Activated CD4-positive, alpha-beta T cell treated with anti-CD3 and anti-CD28 coated beads, Interleukin-2, Interleukin-4, amounts not matched to agents 100 ng/mL and 50 ng/mL, durations not matched to agents 16 hours and 8 hours (primary cell): Measurements from ENCODE around the gene C5orf47.
A peak's percentile ranks its signal among the peaks of the same experiment; 100 is the strongest.

ENCODE experiments used
- DNase-seq: peaks from one replicate; pipeline ENCODE4 v3.0.0-alpha.2; 2020; ENCODE audit warnings: low spot score

Gene C5orf47

DNA sequence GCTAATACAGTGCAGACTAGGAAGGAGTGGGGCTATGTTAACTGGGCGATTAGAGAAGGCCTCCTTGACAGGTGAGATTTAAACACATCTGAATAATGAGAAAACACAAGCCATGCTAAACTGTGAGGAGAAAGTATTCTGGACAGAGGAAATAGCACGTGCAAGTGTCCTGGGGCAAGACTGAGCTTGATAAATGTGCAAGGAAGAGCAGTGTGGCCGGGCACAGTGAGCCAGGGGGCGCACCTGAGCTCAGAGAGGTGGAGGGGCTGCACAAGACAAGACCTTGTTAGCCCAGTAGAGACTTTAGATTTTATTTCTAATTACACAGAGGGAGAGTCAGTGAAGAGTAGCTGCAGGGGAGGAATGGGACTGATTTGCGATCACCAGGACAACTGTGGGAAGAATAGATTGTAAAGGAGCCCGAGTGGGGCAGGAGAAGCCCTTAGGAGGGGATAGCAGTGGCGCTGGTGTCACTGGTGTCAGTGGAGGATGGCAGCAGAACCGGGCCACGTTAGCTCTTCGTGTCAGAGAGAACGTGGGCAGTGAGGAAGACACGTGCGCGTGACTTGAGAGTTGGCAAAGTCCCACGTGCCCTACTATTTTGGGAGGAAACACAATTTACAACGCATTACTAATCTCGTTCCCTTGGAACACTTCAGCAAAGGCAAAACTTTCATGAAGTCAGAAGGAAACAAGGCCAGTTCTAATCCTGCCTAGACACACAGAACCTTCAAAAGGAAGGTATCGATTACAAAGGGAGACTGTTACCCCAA, 17.9 kb upstream of the C5orf47 start:
- DNase-seq = no peak

DNA sequence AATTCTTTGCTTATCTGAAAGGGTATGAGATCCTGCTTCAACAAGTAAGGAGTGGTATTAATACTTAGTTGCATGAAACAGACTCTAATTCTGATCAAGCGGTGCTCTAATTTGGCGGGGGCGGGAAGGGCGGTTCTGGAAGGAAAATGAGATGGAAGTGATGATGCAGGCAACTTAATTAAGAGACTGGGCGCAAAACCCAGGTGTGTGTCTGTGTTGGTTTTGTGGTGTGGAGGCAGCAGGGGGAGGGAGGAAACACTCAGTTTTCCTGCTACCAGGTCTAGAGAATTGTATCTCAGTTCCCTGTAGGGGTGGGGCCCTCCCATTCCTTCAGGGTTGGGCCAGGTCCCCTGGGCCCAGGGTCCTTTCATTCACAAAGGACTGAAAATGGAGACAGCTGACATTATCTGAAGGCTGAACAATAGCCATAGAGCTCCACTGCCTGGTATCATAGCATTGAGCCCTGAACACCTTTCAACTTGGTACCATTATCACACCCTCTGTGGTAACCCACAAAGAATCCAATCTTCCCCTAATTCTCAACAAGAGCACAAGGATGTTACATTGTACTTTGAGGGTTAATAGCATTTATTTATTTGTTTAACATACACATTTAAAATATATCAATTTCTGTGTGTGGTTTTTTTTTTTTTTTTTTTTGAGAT, 17.2 kb upstream of the C5orf47 start:
- DNase-seq = no peak

DNA sequence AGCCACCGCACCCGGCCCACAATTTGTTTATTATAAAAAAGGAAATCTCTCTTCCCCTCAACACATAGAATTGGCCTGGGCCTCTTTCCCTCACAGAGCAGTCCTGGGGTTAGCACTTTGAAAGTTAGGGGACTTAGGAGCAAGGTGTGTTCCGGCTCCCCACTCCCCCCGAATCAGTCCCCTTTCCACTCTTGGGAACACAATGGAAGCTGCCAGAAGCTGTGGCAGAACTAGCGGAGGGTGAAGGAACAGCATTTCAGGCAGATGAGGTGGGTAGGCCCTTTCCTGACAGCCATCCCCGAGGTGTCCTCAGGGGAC, 16.4 kb upstream of the C5orf47 start:
- DNase-seq = no peak

DNA sequence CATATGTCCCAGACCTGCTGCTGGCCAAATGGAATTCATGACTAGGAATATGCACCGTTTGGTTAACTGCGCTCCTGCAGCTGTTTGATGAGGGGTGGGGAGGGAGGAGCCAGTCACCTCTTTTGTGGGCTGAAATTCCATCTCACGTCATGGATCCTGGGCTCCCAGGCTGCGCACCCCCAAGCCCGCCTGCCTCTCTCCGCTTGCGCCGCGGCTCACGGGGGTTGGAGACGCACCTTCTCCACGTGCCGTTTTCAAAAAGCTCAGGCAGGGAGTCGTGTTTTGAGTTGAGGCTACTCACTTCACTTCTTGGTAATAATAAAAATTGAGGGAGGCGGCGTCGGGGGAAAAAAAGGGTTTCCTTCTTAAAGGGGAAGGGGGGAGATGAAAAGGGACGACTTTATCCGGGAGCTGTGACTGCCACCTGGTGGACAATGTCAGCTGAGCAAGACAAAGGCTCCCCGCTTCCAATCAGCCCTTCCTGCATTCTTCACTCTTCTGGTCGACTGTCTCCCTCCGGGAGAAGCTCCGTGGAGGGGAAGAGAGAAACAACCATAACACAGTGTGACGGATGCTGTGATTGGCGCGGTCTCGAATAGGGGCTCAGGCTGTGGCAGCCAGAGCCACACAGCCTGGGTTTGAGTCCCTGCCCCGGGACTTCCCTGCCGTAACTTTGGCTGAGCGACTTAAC, 15.9 kb upstream of the C5orf47 start:
- DNase-seq = peak; percentile 72

DNA sequence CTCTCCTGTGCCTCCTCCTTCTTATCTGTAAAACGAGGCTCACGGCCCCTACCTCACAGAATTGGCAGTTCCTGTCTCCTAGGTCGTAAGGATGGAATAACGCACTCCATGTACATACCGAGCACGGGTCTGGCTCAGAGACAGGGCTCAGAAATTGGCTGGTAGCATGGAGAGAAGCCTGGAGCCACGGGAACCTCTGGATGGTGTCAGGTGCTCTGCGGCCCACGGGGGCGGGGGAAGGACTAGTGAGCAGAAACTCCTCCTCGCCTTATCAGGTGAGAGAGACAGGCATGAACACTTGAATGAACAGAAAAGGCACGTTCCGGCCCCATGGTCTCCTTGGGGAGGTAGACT, 15.4 kb upstream of the C5orf47 start:
- DNase-seq = no peak

DNA sequence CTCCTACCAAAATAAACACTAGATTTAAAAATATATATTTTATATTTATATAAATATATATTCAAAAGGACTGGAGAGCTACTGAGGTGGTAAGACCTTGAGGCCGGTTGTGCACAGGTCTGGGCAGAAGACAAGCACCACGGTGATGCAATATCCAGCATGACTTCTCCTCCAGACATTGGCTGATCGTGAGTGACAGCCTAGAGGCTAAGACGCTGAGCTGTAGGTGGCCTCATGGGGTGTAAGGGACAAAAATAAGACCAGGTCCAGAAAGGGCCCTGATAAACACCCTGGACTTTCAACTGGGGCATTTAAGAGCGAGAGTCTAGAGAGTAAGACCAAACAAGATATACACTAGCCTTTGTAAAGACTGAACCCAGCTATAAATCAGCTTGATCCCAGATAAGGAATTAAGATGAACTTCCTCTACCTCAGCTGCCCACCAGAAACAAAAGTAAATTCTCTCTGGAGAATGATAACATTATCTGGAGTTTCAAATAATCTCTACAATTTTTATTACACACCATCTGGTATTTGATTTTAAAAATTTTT, 14.2 kb upstream of the C5orf47 start:
- no peak for DNase-seq

DNA sequence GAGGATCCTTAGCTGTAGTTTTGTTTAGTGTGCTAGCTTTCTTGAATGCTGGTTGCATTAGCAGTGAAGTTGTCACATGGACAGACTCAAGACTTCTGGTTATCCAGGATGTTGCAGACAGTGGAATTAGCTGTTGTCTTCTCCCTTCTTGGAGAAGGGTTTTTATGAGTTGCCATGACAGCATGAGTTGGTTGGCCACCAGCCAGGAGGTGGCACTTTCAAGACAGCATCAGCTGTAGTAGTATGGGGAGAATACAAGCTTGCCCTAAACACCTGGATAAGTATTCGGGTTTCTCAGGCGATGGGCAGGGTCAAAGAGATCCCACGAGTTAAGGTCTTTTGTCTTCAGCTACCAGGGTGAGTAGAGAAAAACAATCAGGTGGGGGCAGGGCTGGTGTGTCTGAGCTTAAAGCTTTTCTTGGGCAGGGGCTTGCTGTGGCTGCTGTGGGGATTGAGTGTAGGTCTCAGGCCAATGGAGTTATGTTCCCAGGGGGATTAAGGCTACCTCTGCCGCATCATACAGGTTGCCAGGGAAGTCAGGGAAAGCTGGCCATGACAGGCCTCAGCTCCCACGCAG, 7.7 kb upstream of the C5orf47 start:
- DNase-seq = no peak

DNA sequence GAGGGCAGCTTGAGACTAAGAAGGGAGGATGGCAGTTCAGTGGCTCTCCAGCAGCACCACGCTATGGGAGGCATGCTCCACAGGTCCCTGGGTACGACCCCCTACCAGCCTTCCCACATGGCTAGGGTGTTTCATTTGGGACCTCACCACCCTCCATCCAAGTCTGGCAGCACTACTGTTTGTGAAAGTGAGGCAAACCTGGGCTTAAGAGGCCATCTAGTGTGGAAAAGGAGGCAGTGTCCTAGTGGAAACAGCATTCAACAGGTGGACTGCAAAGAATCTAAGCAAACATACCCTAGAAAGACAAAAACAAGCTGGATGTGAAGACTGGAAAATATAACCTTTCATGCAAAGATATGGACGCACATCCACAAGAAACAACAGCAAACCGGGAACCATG, 4.8 kb upstream of the C5orf47 start:
- no peak for DNase-seq

DNA sequence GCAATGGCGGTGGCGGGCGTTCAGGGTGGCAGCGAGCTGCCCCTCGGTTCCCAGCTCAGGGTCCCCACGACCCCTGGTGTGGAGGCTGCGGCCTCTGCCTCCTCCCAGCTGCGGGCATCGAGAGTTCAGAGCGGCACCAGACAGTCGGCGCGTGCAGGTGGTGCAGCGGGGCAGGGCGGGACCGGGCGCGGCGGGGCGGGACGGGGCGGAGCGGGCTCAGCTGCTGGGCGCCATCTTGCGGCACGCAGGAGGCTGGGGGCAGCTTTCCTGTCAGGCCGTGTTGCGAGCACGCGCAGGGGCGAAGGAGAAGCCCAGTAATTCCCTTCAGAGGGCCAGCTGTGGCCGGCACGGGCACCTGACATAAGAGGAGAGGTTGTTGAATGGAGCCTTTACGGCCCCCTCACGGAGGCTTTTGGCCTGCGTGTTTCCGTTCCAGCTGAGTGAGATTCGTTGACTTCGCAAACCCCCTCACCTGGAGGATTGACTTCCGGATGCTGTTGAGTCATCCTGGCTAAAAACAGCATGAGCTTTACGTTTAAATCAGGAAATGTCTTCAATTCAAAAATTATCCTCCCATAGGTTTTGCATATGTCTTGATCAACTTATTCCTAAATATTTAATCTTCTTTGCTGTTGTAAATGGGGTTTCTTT, 587 bp downstream of the C5orf47 start:
- no peak for DNase-seq

DNA sequence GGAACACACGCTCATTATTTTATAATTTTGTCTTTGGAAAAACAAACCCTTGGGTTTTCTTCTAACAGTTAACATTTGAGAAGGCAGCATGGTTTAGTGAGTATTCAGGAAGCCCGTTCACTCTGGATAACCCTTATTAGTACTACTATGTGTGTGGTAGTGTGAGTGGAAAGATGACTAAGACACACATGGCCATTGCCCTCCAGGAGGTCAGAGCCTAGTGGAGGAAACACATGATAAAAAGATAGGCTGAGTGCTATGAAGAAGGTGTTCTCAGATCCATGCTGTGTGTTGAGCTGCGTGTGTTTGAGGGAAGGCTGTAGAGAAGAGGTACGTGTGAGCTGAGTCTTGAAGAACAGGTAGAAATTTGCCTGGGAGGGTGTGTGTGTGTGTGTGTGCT, 8.4 kb downstream of the C5orf47 start:
- no peak for DNase-seq

DNA sequence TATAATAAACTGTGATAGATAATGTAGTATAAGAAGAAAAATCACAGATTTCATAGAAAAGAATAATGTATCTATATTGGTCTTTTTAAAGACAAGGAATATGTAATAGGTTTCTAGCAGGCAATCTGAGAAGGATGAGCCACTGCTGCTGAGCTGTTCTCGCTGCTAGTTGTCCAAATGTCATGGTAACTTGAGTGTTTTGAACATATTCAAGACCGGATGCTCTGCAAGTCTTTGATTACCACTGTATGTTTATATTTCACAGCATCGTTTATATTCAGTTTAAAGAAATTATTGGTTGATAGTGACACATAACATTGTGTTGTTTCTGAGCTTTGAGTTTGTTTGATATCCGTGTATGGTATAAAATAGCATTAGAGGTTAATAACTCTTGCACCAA, 9.6 kb downstream of the C5orf47 start:
- DNase-seq = no peak

DNA sequence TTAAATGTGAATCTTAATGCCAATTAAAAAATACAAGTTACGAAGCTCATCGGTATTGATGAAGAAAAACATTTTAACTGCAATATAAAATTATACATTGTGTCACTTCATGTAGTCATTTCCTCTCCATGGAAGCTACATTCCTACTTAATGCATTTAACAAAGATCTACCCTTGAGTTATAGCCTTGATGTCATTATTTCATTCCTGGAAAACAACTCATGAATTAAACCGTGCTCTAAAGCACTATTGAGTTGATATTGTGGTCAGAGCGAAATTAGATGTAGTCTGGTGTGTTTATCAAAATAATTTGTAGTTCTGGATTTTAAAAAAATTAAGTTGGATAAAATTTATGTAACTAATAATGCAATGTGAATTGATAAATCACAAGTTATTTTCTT, 11.1 kb downstream of the C5orf47 start:
- DNase-seq = no peak

DNA sequence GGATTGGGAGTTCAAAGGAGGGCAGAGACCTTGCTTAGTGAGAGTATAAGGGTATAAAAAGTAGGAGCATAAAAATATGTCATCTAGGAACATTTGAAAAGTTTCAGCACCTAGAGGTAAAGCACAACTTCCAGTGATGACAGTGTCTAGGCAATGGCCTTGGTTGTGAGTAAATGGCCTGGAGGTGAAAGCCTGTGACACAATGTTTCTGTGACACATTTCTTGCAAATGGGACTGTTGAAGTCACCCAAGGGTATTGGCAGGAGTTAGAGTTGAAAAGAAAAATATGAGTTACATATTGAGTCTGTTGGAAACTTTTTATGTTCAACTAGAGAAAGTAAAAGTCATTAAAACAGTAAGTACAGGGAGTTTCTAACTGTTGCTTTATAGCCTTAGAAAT, 14.8 kb downstream of the C5orf47 start:
- no peak for DNase-seq

DNA sequence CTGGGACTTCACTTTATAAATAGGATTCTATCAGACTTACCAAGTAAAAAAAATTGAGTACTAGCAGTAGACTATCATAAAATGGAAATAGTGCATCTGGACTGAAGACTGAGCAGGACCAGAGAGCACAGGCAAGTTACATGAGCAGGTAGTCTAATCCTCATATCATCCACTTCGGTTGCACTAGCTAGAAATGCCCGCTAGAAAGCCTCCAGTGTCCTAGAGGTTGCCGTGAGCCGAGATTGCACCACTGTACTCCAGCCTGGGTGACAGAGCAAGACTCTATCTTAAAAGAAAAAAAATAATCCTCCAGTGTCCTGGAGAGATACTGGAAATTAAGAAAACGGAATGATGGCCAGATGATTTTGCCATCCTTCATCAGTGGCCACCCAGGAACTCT, 20.0 kb downstream of the C5orf47 start:
- no peak for DNase-seq

DNA sequence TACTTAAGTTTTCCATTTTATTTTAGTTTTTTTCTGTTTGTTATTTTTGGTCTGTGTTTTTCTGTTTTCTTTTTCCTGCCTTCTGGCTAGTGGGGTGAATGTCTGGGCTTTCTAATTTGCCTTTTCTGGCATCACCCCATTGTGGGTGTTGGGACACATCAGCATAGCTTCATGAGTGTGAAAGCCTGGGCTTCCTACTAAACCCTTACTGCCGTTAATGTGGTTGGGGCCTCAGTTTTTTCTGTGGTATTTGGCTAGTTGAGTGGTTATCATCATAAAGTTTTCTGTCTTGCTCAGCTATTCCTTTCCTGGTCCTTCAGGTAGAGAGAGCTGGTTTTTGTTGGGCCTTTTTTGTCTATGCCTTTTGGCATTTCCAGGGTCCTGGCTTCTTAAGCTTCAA, 21.4 kb downstream of the C5orf47 start:
- peak; percentile 7 for DNase-seq

DNA sequence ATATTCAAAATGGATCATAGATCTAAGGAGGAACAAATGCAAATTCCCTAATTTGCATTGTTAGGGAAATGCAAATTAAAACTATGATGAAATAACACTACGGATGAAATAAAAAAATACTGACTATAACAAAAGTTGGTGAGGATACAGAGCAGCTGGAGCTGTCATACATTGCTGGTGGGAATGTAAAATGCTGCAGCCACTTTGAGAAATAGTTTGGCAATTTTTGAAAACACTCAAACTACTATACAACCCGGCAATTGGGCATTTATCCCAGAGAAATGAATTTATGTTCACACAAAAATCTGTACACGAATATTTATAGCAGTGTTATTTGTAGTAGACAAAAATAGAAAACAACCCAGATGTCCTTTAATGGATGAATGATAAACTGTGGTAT, 22.5 kb downstream of the C5orf47 start:
- DNase-seq = no peak

DNA sequence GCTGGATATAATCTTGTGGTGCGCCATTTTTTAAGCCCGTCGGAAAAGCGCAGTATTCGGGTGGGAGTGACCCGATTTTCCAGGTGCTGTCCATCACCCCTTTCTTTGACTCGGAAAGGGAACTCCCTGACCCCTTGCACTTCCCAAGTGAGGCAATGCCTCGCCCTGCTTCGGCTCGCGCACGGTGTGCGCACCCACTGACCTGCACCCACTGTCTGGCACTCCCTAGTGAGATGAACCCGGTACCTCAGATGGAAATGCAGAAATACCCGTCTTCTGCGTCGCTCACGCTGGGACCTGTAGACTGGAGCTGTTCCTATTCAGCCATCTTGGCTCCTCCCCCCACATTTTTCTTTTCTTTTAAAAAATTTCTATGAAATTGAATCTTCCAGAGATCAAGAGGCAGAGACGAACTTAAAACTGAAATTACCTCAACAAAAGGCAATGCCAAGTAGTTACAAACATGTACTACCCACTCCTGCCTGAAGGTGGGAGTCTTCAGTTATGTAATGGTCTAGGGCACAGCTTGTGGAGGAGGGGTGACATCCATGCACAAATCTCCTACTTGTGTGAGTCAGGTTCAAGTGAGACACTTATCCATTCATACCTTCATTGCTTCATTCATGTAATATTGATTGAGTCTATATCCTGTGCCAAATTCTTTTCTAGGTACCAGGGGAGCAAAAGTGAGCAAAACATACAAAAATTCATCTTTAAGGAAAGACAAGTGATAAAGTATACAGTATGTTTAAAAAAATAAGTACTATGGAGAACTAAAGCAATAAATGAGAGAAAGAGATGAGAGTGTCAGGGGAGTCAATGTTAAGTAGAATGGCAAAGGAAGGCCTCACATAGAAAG, 31.3 kb downstream of the C5orf47 start:
- peak; percentile 33 for DNase-seq

DNA sequence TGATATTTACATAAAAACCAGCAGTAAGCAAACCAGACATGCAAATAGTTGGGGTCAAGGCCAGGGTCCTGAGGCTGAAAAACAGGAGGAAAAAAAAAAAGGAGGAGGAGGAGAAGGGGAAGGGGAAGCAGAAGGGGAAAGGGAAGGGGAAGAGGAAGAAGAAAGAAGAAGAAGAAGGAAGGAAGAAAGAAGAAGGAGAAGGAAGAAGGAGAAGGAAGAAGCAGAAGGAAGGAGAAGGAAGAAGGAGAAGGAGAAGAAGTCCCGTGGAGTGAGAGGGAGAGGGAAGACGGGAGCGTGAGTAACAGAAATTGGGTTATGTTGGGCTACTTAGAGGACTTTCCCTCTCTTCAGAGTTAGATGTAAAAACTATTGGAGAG, 31.9 kb downstream of the C5orf47 start:
- DNase-seq = no peak

DNA sequence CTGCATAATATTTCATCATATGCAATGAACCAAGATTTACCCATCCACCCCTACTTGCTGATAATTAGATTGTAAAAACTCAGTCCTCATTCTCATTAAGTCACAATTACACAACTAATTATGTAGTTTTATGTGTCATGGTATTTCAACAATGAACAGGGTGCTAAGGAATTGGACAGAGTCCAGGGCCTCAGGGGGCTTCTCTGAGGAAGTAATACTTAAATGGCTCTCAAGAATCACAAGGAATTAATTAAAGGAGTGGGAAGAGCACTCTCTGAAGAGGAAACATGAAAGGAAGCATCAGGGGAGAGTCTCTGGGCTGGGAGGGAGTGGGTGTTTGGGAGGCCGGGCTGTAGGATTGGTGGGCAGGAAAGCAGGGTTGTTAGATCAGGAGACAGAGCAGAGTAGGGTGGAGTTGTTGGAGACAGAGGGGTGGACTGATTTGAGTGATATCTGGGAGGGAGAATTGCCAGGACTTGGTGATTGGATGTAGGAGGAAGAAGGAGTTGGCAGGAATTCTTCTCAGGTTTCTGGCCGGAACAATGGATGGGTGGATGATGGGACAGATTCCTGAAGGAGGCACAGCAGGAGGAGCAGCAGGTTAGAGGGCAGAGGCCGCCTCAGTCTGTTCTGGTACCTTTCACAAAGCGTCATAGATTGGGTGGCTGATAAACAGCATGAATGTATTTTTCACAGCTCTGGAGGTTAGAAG, 33.6 kb downstream of the C5orf47 start:
- DNase-seq = no peak

DNA sequence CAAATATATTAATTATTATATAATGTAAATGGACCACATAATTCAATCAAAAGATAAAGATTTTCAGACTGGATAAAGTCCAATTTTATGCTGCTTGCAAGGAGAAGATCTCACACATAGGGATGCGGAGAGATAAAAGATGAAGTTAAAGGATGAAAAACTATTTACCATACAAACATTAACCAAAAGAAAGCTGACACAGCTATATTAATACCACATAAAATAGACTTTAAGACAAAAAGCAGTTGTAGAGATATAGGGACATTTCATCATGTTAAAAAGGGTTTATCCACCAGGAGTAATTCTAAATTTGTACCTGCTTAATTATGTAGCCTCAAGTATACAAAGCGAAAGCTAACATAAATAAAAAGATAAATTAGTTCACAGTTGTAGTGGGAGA, 41.3 kb downstream of the C5orf47 start:
- no peak for DNase-seq
